Measurements from ENCODE around the gene PLA1A.
A peak's percentile ranks its signal among the peaks of the same experiment; 100 is the strongest.

Gene PLA1A

DNA sequence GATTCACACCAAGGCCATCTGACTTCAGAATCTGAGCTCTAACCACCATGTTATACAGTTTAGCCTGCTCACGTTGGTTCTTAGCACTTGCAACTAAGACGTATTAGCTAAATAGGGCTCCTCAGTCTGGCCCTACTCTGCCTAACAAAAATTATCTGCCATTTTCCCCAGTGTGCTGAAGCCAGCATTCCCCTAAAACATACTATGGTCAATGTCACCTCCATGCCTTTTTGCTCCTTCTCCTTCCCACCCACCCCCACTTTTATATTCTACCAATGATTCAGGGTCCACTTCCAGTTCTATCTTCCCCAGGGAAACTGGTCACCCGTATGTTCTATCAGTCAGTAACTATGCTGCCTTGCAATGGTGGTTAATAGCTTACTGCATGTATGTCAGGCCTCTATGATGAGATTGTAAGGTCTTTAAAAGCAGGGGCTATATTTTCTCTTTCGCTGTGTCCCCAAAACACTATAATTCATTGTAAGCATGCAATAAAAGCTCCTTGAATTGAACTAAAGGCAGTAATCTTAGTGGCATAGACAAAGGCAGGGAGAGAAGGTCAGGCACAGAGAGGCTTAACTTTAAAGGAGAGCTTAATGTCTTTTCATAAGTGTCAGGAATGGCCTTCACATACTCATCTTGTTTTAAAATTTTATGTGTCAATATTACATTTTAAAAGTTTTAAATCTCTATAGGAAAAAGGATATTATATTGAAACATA is 39.4 kb downstream of the PLA1A start:
- no peak for DNase-seq (ENCODE audit: low read depth)

DNA sequence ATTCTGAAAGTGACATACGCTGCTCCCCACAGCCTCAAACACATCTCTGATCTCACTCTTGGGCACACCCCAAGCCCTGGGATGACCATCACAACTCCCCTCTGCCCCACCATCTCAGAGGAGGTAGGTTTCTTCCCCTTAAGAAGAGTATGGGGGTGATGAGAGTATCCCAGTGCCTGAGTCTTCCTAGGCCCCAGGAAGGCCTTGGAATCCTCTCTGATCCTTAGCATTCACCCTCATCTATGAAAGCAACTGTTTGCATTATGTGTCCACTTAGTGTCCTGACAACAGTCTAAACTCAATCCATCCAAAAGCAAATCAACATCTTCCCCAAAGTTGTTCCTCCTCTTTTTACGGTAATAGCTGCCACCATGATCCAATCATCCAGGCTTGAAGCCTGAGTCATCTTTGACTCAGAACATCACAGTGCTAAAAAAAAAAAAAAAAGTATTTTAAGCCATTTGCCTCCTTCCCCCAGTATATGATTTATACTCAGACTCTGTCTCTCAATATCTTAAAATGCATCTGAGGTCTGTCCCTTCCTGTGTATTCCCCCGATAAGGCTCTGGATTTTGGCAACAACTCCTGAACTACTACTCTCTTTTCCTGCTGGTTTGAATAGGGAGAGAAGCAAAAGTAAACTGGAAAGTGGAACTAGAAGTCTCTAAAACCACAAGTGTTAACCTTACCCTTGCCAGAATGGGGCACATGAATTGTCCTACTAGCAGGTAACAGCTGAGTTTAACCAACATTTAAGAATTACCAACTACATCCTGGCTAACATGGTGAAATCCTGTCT is 40.2 kb downstream of the PLA1A start:
- peak; percentile 77 for DNase-seq (ENCODE audit: low read depth)

DNA sequence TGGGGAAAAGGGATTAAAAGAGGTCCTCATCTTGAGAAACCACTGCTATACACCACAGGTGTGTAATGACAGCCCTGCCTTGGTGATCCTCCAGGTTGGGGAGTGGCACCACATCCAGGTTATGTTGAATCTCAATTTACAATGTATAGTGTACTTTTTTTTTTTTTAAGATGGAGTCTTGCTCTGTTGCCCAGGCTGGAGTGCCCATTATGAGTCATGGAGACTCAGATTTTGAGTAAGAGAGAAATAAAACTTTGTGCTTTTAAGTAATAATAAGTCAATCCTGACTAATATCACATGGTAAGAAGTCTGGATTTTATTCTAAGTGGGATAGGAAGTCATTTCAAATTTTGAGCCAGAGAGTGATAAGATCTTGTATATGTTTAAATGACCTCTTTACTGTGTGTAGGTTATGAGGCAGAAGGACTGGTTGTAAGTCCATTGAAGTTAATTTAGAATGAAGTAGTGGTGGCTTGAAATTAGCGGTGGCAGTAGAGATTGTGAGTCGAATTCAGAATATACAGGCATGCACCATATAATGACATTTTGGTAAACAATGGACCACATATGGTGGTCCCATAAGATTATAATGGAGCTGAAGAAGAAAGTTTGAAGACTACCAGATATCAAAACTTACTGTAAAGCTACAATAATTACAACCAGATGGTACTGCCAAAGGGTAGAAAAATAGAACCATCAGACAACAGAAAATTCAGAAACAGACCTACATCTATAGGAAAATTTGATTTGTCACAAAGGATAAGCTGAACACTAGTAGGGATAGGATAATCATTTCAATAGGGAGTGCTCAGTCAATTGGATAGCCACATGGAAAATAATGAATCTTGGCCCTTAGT is 42.0 kb downstream of the PLA1A start:
- no peak for DNase-seq (ENCODE audit: low read depth)

DNA sequence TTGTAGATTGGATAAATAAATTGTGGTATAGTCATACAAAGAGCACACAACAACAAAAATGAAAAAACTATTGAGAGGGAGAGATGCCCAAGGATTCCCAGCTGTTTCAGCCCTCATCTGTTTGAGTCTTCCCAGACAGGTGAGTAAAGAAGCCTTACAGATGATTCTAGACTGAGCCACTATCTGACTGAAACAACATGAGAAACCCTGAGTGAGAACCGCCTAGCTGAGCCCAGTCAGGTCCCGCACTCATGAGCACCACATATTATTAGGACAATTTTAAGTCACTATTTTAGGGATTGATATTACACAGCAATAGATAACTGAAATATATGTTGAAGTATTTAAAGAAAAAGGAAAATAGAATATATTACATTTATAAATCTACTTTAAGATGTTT is 43.7 kb downstream of the PLA1A start:
- DNase-seq (ENCODE audit: low read depth): no peak

DNA sequence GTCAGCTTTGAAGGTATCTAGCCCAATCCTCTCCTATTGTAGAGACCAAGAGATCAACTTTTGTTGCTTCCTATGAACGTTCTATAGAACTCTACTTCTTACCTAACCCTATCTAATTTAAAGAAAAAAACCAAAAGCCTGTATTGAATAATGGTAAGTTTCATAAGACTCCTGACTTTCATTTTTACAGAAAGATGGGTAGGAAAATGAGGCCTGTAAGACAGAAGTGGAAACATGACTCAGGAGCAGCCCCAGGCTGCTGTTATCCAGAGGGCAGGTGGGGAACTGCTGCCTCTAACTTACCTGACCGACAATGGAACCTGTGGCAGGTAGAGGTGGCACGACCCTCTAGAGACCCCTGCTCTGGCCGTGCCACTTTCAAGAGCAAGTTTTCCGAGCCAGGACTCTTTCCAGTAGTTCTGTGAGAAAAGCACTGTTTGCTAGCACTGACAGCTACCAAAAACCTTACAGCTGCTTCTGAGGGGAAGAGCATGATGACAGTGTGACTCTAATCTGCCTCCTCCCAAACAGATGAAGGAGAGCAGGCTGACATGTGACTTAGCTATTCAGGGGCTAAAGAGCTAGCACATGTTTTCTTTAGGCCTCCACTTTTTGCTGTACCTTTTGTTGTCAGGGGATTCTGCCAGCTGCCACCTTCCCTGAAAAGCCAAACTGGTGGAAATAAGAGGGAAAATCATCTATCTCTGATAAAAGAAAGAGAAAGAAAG is 45.2 kb downstream of the PLA1A start:
- no peak for DNase-seq (ENCODE audit: low read depth)

DNA sequence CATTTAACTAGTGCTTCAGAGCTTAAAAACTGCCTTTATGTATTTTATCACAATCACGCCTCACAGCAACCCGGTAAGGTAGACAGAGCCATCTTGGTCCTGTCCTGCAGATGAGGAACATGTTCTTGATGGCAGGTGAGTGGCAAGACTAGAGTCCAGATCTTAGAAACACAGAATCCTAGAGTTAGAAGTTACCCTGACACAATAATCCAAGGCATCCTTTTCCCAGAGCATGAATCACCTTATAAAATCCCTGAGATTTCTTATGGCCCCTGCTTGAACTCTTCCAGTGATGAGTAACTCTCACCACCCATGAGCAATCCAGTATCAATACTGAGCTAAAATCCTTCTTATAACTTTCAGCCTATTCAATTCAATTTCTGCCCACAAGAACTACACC is 45.8 kb downstream of the PLA1A start:
- peak; percentile 49 for DNase-seq (ENCODE audit: low read depth)

DNA sequence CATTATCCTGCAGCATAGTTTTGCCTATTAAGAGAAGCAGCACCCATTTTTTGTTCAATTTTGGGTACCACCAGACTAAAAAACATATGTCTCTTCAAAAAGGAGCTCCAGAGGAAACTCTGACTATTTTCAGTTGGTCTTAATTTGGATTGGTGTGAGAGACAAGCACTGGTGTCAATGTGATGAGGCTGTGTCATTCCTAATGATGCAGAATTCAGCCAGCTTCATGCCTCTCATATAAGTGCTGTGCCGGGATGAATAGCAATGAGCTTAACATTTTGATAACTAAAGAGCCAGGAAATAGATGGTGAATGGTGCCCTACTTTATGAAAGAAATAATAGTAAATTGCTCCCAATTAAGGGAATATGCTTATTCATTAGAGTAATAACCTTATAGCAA is 46.8 kb downstream of the PLA1A start:
- no peak for DNase-seq (ENCODE audit: low read depth)

DNA sequence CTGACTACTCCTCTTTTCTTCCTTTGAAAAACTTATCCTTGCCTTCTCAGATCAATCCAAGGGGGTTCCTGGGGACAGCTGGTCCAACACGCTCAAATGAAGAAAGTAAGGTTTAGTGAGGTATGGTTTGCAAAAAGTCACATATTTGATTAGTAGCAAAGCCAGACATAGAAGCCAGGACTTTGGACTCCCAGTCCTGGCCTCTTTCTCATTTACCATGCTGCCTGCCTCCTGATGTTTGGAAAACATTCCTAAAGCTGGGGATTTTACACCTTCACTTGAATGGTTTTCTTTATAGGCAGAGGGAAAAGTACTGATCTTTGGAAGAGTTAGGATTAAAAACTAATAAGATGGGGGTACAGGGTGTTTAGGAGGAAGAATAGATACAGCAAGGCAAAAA is 48.1 kb downstream of the PLA1A start:
- no peak for DNase-seq (ENCODE audit: low read depth)

DNA sequence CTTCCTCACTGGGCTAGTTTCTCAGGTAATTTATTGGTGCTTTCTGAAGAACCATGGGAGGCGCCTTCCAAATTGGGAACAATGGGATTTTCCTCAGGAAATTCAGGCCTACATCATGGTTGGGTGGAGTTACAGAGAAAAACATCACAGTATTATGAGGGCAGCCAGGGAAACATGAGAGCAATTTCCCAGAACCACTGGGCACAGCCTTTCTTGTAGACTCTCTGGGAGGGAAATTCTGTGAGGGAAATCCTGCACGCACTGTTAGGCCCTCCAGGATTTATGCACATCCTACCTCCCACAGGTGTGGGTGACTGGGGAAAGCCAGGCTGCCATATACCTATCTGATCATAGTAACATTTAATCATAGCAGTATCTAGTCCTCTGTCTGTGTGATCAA is 49.5 kb downstream of the PLA1A start:
- DNase-seq (ENCODE audit: low read depth): no peak

DNA sequence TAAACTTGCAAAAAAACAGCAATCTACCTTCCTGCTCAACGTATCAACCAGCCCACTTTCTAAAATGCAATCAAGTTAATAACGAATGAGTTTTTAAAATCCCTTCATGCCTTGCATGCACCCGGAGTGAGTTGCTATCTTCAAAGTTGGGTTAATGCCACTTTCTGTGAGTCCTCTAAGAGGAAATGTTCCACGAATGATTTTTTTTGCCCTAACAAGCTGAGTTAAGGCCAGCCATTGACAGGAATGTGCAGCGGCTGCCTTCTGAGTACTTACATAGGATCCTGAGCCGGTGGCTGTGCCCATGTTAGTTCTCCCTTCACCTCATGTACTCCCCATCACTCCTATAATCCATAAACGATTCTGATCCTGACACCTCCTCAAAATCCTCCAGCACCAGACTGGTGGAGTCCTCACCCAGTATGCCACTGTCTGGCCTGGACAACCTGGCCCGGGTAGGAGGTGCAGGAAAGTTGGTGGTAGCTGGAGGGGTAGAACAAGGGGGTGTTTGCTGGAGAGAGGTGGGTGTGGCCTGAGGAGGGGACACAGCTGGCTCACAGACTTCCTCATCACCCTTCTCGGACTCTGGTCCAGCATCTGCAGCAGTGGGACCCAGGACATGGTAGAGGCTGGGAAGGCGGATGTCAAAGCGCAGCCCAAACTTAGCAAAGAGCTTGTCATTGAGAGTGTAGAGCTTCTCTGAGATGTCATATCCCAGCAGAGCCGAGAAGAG is 50.3 kb downstream of the PLA1A start:
- no peak for DNase-seq (ENCODE audit: low read depth)

DNA sequence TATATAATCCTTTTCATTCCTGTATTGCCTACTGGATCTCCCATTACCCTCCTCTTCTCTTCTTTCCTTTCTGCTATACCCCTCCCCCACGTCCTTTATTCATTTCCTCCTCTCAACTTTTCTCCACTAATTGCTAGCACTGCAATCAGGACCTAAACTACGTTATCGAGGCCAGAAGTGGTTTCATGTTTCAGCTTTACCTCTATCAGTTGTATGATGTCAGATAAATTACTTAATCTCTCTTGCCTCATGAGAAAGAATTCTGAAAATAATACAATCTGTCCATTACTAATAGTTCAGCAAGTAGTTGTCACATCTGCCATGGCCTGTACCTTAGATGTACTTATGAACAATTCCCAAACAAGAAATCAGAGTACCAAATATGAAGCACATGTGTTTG is 52.1 kb downstream of the PLA1A start:
- no peak for DNase-seq (ENCODE audit: low read depth)

DNA sequence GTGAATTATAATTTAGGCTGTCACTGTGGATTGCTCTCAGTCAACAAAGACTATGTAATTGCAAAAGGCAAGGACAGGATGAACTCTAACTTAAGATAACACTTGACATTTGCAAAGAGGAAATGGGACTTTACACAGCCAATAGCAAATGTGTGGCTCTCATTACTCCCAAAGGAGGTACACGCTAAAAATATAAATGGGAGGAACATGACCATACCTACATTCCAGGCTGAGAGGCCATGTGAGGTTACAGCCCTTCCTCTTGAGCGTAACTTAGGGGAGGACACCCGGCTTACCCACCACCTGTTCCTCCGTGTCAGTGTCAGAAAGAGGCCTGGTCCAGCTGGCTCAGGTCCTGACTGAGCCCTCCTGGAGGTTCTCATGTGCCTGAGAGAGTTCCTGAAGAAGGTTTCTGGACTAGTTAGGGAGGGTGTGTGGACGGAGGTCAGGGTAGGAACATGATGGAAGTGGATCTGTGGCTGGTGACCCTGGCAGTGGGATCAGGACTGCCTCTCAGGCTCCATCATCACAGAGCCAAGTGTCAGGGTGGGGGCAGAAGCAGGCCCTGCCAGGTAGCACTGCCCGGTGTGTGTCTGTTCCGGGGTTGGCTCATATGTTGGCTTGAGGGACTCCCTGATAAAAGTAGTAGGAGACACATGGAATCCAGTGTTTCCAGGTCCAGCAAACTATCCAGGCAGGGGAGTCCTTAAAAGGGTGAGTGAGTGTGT is 54.8 kb downstream of the PLA1A start:
- no peak for DNase-seq (ENCODE audit: low read depth)

DNA sequence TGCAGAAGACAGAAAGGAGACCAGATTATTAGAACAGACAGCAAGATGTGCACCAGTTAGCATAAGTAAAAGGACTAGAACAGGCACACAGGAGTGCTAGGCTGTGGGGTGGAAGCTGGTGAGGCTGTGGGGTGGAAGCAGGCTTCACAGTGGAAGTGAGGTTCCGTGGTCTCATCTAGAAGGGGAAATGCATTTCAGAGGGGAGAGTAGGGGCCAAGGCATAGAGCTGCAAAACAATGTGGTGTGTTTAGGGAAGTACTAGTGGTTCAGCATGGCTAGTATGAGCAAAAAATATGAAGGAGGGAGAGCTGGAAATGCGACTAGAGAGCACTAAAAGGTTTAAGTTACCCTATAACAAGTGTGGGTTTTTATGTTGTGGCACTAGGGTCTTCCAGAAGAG is 56.2 kb downstream of the PLA1A start:
- no peak for DNase-seq (ENCODE audit: low read depth)

DNA sequence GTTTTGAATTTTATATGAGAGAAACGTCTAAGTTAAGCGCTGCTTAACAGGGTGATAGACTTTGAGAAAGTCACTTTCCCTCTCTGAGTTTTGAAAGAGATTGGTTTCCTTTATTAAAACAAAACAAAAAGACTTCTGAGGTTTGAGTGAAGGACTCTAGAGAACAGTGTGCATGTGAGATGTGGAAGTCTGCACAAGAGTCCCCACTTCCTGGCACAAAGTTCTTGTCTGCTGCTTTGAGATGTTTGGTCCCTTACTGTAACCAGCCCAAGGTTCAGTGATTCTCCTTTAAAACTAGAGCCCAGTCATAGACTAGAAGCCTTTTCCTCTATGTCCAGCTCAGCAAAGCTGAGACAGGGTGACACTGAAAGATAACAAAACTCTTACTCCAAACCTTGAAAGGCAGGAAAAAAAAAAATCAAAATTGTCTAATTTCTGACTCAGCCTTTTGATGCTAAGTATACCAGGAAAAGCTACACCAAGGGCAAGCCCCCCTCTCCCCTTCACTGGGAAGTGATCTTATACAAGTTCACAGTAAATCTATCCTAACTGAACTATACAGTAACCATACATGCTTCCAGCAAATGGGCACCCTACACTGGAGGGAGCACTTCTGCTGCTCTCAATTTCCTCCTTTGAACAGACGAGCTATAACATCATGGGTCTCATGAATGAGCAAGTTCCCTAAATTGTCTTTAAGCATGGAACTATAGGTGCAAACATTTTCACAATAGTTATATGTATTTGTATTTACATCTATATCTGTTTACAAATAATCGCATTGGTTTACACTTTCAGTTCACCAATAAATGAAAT is 60.4 kb downstream of the PLA1A start:
- no peak for DNase-seq (ENCODE audit: low read depth)

DNA sequence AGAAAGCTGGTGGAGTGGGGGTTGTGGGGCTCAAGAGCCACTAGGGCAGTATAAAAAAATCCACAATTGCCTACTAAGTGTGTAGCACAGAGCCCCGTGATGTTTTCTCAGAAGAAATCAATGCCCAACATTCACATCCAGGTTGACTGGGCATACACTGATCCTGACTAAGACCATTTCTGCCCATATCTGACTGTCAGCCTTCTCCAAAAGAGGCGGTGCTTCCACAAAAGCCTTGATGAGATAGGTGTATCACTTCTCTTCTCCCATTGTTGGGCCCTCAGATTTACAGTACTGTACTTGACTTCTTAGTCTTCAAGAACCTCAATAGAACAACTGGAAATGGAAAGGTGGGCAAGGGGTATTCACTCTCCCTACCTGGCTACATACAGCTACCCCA is 61.3 kb downstream of the PLA1A start:
- DNase-seq (ENCODE audit: low read depth): no peak

DNA sequence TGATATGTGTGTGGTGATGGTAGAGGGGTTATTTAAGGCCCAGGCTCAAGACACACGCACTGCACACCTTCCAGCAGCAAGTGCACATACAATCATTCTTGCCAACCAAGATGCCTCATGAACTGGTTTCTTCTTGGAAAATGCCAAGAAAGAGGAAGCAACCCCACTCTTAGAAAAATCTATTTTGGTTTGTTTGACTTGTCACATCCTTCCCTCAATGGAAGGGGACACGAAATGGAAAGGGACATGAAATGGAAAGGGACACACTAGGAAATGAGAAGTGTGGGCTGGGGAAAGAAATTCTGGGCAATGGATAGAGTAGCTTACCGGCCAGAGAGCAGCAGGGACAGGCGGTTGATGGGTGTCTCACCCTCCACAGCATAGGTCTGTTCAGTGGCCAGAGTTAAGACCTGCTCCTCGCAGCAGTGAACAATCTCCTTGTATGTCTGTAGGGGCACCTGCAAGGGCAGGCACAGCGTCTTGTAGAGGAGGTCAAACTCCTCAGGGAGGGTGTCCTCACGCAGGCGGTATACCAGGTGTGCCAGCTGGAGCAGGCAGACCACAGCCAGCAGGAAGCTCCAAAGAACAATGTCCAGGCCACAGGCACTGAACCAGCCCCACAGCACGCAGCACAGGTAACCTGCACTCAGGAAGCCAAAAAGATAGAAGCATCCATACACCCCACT is 62.1 kb downstream of the PLA1A start:
- DNase-seq (ENCODE audit: low read depth): no peak

DNA sequence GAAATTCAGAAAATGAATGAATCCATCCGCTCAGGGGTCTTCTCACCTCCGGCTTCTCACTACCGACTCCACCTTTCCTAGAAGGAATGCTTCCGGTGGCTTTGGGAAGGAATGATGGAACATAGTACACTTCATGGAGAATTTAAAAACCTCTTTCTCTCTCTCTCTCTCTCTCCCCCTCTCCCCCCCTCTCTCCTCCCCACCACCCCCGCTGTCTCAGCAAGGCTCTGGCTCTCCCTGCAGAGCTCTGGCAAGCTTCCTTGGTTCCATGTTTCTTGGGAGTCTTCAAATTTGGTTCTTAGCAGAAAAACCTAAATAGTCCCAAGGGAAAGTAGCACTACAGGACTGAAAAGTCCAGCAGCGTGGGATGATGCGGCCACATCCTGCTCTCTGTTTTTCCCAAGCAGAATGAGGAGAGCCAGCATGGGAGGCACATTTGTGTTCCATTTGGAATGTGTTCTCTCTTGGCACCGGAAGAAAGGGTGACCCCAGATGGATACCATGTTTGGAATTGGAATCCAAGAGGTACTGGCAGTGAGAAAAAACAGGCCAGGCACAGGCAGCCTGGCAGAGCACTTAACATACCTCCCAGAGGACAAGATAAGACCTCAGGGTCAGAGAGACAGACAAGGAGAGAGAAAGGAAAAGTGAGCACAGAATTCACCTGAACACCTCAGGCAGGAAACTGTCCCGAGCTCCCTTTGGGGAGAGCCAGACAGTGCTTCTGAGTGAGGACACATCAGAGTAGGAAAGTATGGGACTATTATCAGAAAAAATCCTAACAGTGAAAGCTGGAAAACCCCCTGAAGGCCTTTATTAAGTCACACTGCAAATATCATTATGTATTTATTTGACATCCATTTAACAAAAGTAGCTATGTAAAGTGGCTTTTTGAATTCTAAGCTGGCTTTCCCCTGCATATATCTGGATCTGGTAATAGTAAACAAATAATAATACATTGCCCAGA is 63.1 kb downstream of the PLA1A start, which contains the start of gene POPDC2:
POPDC2 (minus strand) TSS at position 116 of the 967 bp plus-strand sequence. CDS start 166 bp downstream, outside the sequence.
- DNase-seq (ENCODE audit: low read depth): no peak
